Measurements from ENCODE around the gene TMEM248.
"Not testable (repeated sequence)": the region's sequence is repeated elsewhere in the genome, so short reads cannot be mapped to it uniquely, and the experiment has no call there.

The TMEM248 gene

GRCh38 chr7:66911191-66911590, 9.8 kb upstream of the TMEM248 start:
- not testable (repeated sequence) for DNase-seq

- DNase-seq, result no peak
Observed at GRCh38 chr7:66912195-66912594, 8.8 kb upstream of the TMEM248 start.

- DNase-seq, result no peak
Observed at GRCh38 chr7:66913118-66914037, 7.6 kb upstream of the TMEM248 start.

- DNase-seq, result not testable (repeated sequence)
Observed at GRCh38 chr7:66917904-66918303, 3.1 kb upstream of the TMEM248 start.

- no peak for DNase-seq
Observed at GRCh38 chr7:66919304-66919703, 1.7 kb upstream of the TMEM248 start.

- DNase-seq, result no peak
Observed at GRCh38 chr7:66919704-66920103, 1.3 kb upstream of the TMEM248 start.

- no peak for DNase-seq
Observed at GRCh38 chr7:66920256-66920655, 769 bp upstream of the TMEM248 start.

- no peak for DNase-seq
Observed at GRCh38 chr7:66921396-66921917, 432 bp downstream of the TMEM248 start.

GRCh38 chr7:66921918-66922486, 977 bp downstream of the TMEM248 start:
- DNase-seq, result no peak

- DNase-seq, result no peak
Observed at GRCh38 chr7:66925255-66925654, 4.2 kb downstream of the TMEM248 start.

- no peak for DNase-seq
Observed at GRCh38 chr7:66927348-66927948, 6.4 kb downstream of the TMEM248 start.

- no peak for DNase-seq
Observed at GRCh38 chr7:66928388-66928787, 7.4 kb downstream of the TMEM248 start.

GRCh38 chr7:66929165-66929564, 8.1 kb downstream of the TMEM248 start:
- DNase-seq, result no peak

GRCh38 chr7:66929935-66930334, 8.9 kb downstream of the TMEM248 start:
- no peak for DNase-seq

- no peak for DNase-seq
Observed at GRCh38 chr7:66930341-66930740, 9.3 kb downstream of the TMEM248 start.

- no peak for DNase-seq
Observed at GRCh38 chr7:66933469-66933868, 12.4 kb downstream of the TMEM248 start.

GRCh38 chr7:66937940-66938339, 16.9 kb downstream of the TMEM248 start:
- DNase-seq, result no peak

- no peak for DNase-seq
Observed at GRCh38 chr7:66939325-66939724, 18.3 kb downstream of the TMEM248 start.

- DNase-seq, result no peak
Observed at GRCh38 chr7:66946545-66946944, 25.5 kb downstream of the TMEM248 start.

- DNase-seq, result no peak
Observed at GRCh38 chr7:66948480-66949109, 27.6 kb downstream of the TMEM248 start.

GRCh38 chr7:66950311-66950710, 29.3 kb downstream of the TMEM248 start:
- DNase-seq, result no peak

GRCh38 chr7:66950763-66951162, 29.7 kb downstream of the TMEM248 start:
- no peak for DNase-seq

- no peak for DNase-seq
Observed at GRCh38 chr7:66952343-66953043, 31.5 kb downstream of the TMEM248 start.

Measured in NCI-H1436 (cell line).